H1 (cell line): ENCODE data around the gene ANKRD12. TPM values are rescaled to one million over a fixed set of nuclear protein-coding genes. Genes with fewer than 3 reads are reported as not detected.

ENCODE experiments used
- CTCF ChIA-PET: fragments of 300-600 bp; sonication (Branson Sonifier 250); formaldehyde crosslinking; loops from one replicate; lab custom pipeline; 2021; ENCODE audit not compliant: partially characterized antibody; lab: Charles Lee
- POLR2A ChIA-PET: fragments of 300-600 bp; sonication (Branson Sonifier 250); formaldehyde crosslinking; loops from one replicate; lab custom pipeline; 2021; ENCODE audit warnings: inconsistent platforms; ENCODE audit not compliant: partially characterized antibody; lab: Charles Lee
- DNase-seq, 2 experiments: peaks; one replicate each; pipeline versions ENCODE4 v3.0.0 to v3.0.0-alpha.2; 2010 to 2022; ENCODE audit warnings: low spot score in 2 of 2, low read depth in 1 of 2, mixed read lengths in 1 of 2
- FAIRE-seq: peaks from 2 replicates; lab custom pipeline; 2011; peaks lifted over from hg19 to GRCh38; lab: Jason Lieb, UNC
- H2AFZ ChIP-seq: 2 replicates; pipeline ENCODE4 v1.8.1; 2012; ENCODE audit warnings: low read length, inconsistent platforms
- H2AK5ac ChIP-seq: 2 replicates; pipeline ENCODE4 v1.6.1; 2013; ENCODE audit warnings: low read depth, low read length
- H2BK120ac ChIP-seq: replicated peaks from 2 replicates; pipeline ENCODE3; 2013; ENCODE audit warnings: low read depth, low read length, inconsistent platforms
- H2BK12ac ChIP-seq: 2 replicates; pipeline ENCODE4 v1.6.1; 2013; ENCODE audit warnings: low read depth, low read length
- H2BK15ac ChIP-seq: 2 replicates; pipeline ENCODE4 v1.6.1; 2013; ENCODE audit warnings: low read length
- H2BK20ac ChIP-seq: 2 replicates; pipeline ENCODE4 v1.6.1; 2013; ENCODE audit warnings: low read length
- H2BK5ac ChIP-seq: 2 replicates; pipeline ENCODE4 v1.6.1; 2013; ENCODE audit warnings: low read depth, low read length
- H3K14ac ChIP-seq: 2 replicates; pipeline ENCODE4 v1.6.1; 2013; ENCODE audit warnings: inconsistent platforms; ENCODE audit not compliant: insufficient read length
- H3K18ac ChIP-seq: 2 replicates; pipeline ENCODE4 v1.6.1; 2013; ENCODE audit warnings: low read length; ENCODE audit errors: extremely low read depth
- H3K23ac ChIP-seq: 2 replicates; pipeline ENCODE4 v1.6.1; 2013; ENCODE audit warnings: inconsistent platforms; ENCODE audit not compliant: insufficient read length
- H3K23me2 ChIP-seq: 2 replicates; pipeline ENCODE4 v1.6.1; 2013; ENCODE audit warnings: low read depth, low read length
- H3K27ac ChIP-seq: 2 replicates; pipeline ENCODE4 v1.6.1; 2011; ENCODE audit warnings: low read depth, low read length, inconsistent platforms
- H3K27me3 ChIP-seq, 4 experiments: replicated peaks in 1 of 4; 1 replicate in 1 of 4; 2 replicates in 3 of 4; pipeline versions ENCODE4 v1.6.1 to v1.8.1; 2011 to 2013; ENCODE audit warnings: low read length in 3 of 4, mild to moderate bottlenecking in 3 of 4, inconsistent platforms in 2 of 4, mixed read lengths in 2 of 4, moderate library complexity in 1 of 4; ENCODE audit not compliant: control insufficient read depth in 3 of 4, insufficient read depth in 3 of 4; ENCODE audit errors: extremely low read depth in 1 of 4
- H3K36me3 ChIP-seq, 4 experiments: 2 replicates each; pipeline versions ENCODE4 v1.6.1 to v1.8.1; 2011 to 2013; ENCODE audit warnings: mild to moderate bottlenecking in 4 of 4, low read length in 3 of 4, moderate library complexity in 2 of 4, control low read depth in 1 of 4, inconsistent platforms in 1 of 4; ENCODE audit not compliant: insufficient read depth in 4 of 4, control insufficient read depth in 2 of 4
- H3K4ac ChIP-seq: replicated peaks from 2 replicates; pipeline ENCODE3; 2013; ENCODE audit warnings: low read length, low read depth, mixed read lengths, inconsistent platforms; ENCODE audit not compliant: insufficient read length
- H3K4me1 ChIP-seq, 4 experiments: replicated peaks in 1 of 4; 1 replicate in 1 of 4; 2 replicates in 3 of 4; pipeline versions ENCODE4 v1.6.1 to v1.8.1; 2011 to 2013; ENCODE audit warnings: low read length in 3 of 4, inconsistent platforms in 2 of 4, mixed read lengths in 1 of 4; ENCODE audit not compliant: insufficient read depth in 4 of 4, control insufficient read depth in 3 of 4
- H3K4me2 ChIP-seq, 2 experiments: 2 replicates each; pipeline versions ENCODE4 v1.6.1 to v1.8.1; 2011 to 2013; ENCODE audit warnings: low read depth in 2 of 2, low read length in 2 of 2, control low read depth in 1 of 2, inconsistent platforms in 1 of 2, mild to moderate bottlenecking in 1 of 2; ENCODE audit not compliant: insufficient read depth in 1 of 2
- H3K4me3 ChIP-seq, 4 experiments: fragments of 200-600, 300-600 bp in 1 of 4; sonication (generic), shearing (Covaris generic), sonication (Bioruptor Twin) in 1 of 4; 2 replicates each; pipeline versions ENCODE4 v1.5.1 to v1.8.1; 2011 to 2016; ENCODE audit warnings: low read length in 4 of 4, low read depth in 3 of 4, control low read depth in 2 of 4, inconsistent platforms in 2 of 4, mild to moderate bottlenecking in 2 of 4, mixed read lengths in 1 of 4, moderate library complexity in 1 of 4; ENCODE audit not compliant: insufficient read depth in 2 of 4; ENCODE audit errors: extremely low read depth in 1 of 4
- H3K56ac ChIP-seq: replicated peaks from 2 replicates; pipeline ENCODE3; 2013; ENCODE audit warnings: low read depth, mild to moderate bottlenecking, mixed read lengths, low read length, inconsistent platforms; ENCODE audit not compliant: insufficient read length
- H3K79me1 ChIP-seq: 2 replicates; pipeline ENCODE4 v1.6.1; 2013; ENCODE audit warnings: low read depth, low read length, control low read depth
- H3K79me2 ChIP-seq, 2 experiments: 2 replicates each; pipeline versions ENCODE4 v1.6.1 to v1.8.1; 2012 to 2013; ENCODE audit warnings: low read length in 2 of 2, mild to moderate bottlenecking in 2 of 2, inconsistent platforms in 1 of 2; ENCODE audit not compliant: insufficient read depth in 2 of 2, control insufficient read depth in 1 of 2
- H3K9ac ChIP-seq, 4 experiments: replicated peaks in 1 of 4; 1 replicate in 1 of 4; 2 replicates in 3 of 4; pipeline versions ENCODE4 v1.6.1 to v1.8.1; 2011 to 2013; ENCODE audit warnings: low read depth in 3 of 4, low read length in 3 of 4, control low read depth in 2 of 4, mild to moderate bottlenecking in 2 of 4, moderate library complexity in 2 of 4, inconsistent platforms in 1 of 4; ENCODE audit errors: extremely low read depth in 1 of 4
- H3K9me3 ChIP-seq, 2 experiments: 2 replicates each; pipeline versions ENCODE4 v1.6.1 to v1.8.1; 2012 to 2013; ENCODE audit warnings: mild to moderate bottlenecking in 2 of 2, moderate library complexity in 2 of 2, control low read depth in 1 of 2, inconsistent platforms in 1 of 2, low read depth in 1 of 2, low read length in 1 of 2, mixed read lengths in 1 of 2; ENCODE audit not compliant: insufficient read depth in 2 of 2
- H4K20me1 ChIP-seq, 2 experiments: replicated peaks in 1 of 2; 2 replicates each; pipeline versions ENCODE3 to v1.8.1; 2011 to 2013; ENCODE audit warnings: inconsistent platforms in 2 of 2, low read length in 2 of 2, mild to moderate bottlenecking in 1 of 2; ENCODE audit not compliant: insufficient read depth in 2 of 2, control insufficient read depth in 1 of 2
- H4K5ac ChIP-seq: 2 replicates; pipeline ENCODE4 v1.6.1; 2013; ENCODE audit warnings: low read length, low read depth, mixed read lengths, inconsistent platforms; ENCODE audit not compliant: insufficient read length
- H4K8ac ChIP-seq: 2 replicates; pipeline ENCODE4 v1.8.0; 2013; ENCODE audit warnings: mild to moderate bottlenecking, moderate library complexity, low read length, inconsistent platforms; ENCODE audit not compliant: insufficient read depth; ENCODE audit errors: extremely low read depth
- H4K91ac ChIP-seq: replicated peaks from 2 replicates; pipeline ENCODE3; 2013; ENCODE audit warnings: low read length, mixed read lengths, inconsistent platforms; ENCODE audit not compliant: insufficient read length
- BRCA1 ChIP-seq: IDR thresholded peaks from 2 replicates; pipeline ENCODE4 v1.6.1; 2012; ENCODE audit warnings: low read depth, low read length, improper control_type of control experiment
- CBX5 ChIP-seq: fragments of 300-800, 300-1000 bp; sonication (generic); IDR thresholded peaks from 2 replicates; pipeline ENCODE4 v1.7.1; 2016; ENCODE audit warnings: antibody characterized with exemption, low read length, low read depth
- CTBP2 ChIP-seq: IDR thresholded peaks from 2 replicates; pipeline ENCODE4 v1.7.0; 2011; ENCODE audit warnings: borderline replicate concordance, mild to moderate bottlenecking, moderate library complexity, mixed read lengths, low read length; ENCODE audit not compliant: insufficient read depth, insufficient read length
- NRF1 ChIP-seq: IDR thresholded peaks from 2 replicates; pipeline ENCODE4 v1.6.1; 2011; ENCODE audit warnings: mild to moderate bottlenecking, low read depth, low read length, improper control_type of control experiment
- RXRA ChIP-seq: IDR thresholded peaks from 2 replicates; pipeline ENCODE4 v1.6.1; 2011; ENCODE audit warnings: low read depth, mild to moderate bottlenecking, low read length, moderate library complexity; ENCODE audit not compliant: insufficient read depth
- SP1 ChIP-seq: IDR thresholded peaks from 2 replicates; pipeline ENCODE4 v1.6.1; 2011; ENCODE audit warnings: low read depth, low read length
- TAF1 ChIP-seq: IDR thresholded peaks from 2 replicates; pipeline ENCODE4 v1.6.1; 2011; ENCODE audit warnings: mild to moderate bottlenecking, low read depth, low read length
- WGBS, 2 experiments: shearing (Covaris generic) in 1 of 2; methylation state at CpG; one replicate each; pipeline versions ENCODE4 v1.1.6 to v1.1.7; 2013 to 2015; ENCODE audit warnings: low lambda C conversion rate in 2 of 2, mixed read lengths in 2 of 2, inconsistent platforms in 1 of 2, low coverage in 1 of 2, missing lambda C conversion rate in 1 of 2; ENCODE audit not compliant: insufficient replicate concordance in 2 of 2, insufficient coverage in 1 of 2, insufficient read length in 1 of 2; ENCODE audit errors: extremely low coverage in 1 of 2, missing lambda C conversion rate in 1 of 2; 5-methylcytosine and 5-hydroxymethylcytosine counted together
- polyA plus RNA-seq, 7 experiments: library from polyadenylated mRNA; depleted of rRNA in 3 of 7; stranded (reverse) in 5 of 7; unstranded in 2 of 7; fragments of >200 nt in 5 of 7; fragments of 200-250 nt in 2 of 7; gene quantifications; 1 replicate in 5 of 7; 2 replicates in 1 of 7; 4 replicates in 1 of 7; pipeline versions ENCODE4 v1.2.1 to v1.2.3, GENCODE V29; 2011 to 2013; ENCODE audit warnings: missing spikeins in 2 of 7, mixed read lengths in 2 of 7
- total RNA-seq: library from RNA; stranded (reverse); fragmentation: NEBNext Ultra II Directional; extraction: Animal tissue kit (Norgen Biotek cat#: 25700); gene quantifications from 2 replicates; pipeline ENCODE4 v1.2.1, GENCODE V29; 2021
- TF ChIP-seq, protein P1 (sequence below): IDR thresholded peaks from 2 replicates; pipeline ENCODE4 v1.6.1; 2011; ENCODE audit warnings: low read length, improper control_type of control experiment
- TF ChIP-seq, protein P2 (sequence below), 3 experiments: IDR thresholded peaks; 1 replicate in 2 of 3; 2 replicates in 1 of 3; pipeline versions ENCODE4 v1.5.1 to v1.6.1; 2011; ENCODE audit warnings: low read length in 3 of 3, mild to moderate bottlenecking in 3 of 3, inconsistent platforms in 2 of 3, low read depth in 1 of 3, moderate library complexity in 1 of 3; ENCODE audit not compliant: insufficient read depth in 1 of 3; ENCODE audit errors: control extremely low read depth in 1 of 3
- TF ChIP-seq, protein P3 (sequence below): IDR thresholded peaks from 2 replicates; pipeline ENCODE4 v1.6.1; 2012; ENCODE audit warnings: inconsistent platforms

Gene ANKRD12
- total and polyA plus RNA-seq, 2 of the 8 experiments (the other 6 are each of a cell fraction or from before 2014, with no cell fraction given): 2.6 to 37.9 TPM

DNA sequence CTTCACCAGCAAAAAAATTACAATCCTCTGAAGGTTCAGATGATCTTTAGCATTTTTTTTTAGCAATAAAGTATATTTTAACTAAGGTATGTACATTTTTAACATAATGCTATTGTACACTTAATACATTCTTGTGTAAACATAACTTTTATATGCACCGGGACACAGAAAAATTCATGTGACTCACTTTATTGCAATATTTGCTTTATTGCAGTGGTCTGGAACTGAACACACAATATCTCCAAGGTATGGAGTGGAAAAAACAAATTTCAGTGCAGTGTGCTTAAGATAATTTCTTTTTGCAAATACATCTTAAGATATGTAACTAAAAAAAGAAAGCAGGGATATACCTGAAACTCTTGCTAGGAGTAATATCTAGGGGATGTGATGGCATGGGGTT is 192.9 kb downstream of the ANKRD12 start:
- no peak overlapping the region for H2AK5ac ChIP-seq
- H2BK15ac ChIP-seq: no peak overlapping the region
- H2AFZ ChIP-seq: no peak overlapping the region
- no peak overlapping the region for H3K4me3 ChIP-seq
- ChIA-PET POLR2A (no interaction called here), CTCF (no interaction called here)
- H2BK20ac ChIP-seq: no peak overlapping the region
- no peaks in the 10 kb centered on the region for H4K20me1 ChIP-seq
- DNase-seq (no peak), FAIRE-seq (no peak)
- no peak overlapping the region for H3K18ac ChIP-seq
- peaks cover 4% of the 10 kb centered on the region; the same call in 1 of the 2 replicates for H3K23me2 ChIP-seq
- no peaks in the 10 kb centered on the region; a peak in 1 of 7 replicates for H3K4me1 ChIP-seq
- no peak overlapping the region for H2BK5ac ChIP-seq
- no peak overlapping the region for H3K4me2 ChIP-seq
- peaks cover 0 to 9% (median 4%) of the 10 kb centered on the region in 4 experiments; a peak in 3 of 7 replicates for H3K27me3 ChIP-seq
- H3K14ac ChIP-seq: no peak overlapping the region
- H3K27ac ChIP-seq: no peak overlapping the region
- H4K5ac ChIP-seq: no peak overlapping the region
- no peak overlapping the region for H3K56ac ChIP-seq
- H3K79me1 ChIP-seq: no peaks in the 10 kb centered on the region
- 86% methylated on average over 1 of the region's 1 CpG; no CpG with 5 or more reads in 1 of the 2 experiments for WGBS, 2 experiments
- no peaks in the 10 kb centered on the region for H3K79me2 ChIP-seq
- H3K23ac ChIP-seq: no peak overlapping the region
- no peak overlapping the region for H3K4ac ChIP-seq
- H4K8ac ChIP-seq: no peak overlapping the region
- H4K91ac ChIP-seq: no peak overlapping the region
- no peaks in the 10 kb centered on the region for H3K36me3 ChIP-seq
- no peak overlapping the region for H3K9ac ChIP-seq
- no peaks in the 10 kb centered on the region; a peak in 1 of 4 replicates for H3K9me3 ChIP-seq
- no peak overlapping the region for H2BK120ac ChIP-seq
- H2BK12ac ChIP-seq: no peak overlapping the region
- TF ChIP-seq CTBP2: no peak
- TF ChIP-seq, protein P1, sequence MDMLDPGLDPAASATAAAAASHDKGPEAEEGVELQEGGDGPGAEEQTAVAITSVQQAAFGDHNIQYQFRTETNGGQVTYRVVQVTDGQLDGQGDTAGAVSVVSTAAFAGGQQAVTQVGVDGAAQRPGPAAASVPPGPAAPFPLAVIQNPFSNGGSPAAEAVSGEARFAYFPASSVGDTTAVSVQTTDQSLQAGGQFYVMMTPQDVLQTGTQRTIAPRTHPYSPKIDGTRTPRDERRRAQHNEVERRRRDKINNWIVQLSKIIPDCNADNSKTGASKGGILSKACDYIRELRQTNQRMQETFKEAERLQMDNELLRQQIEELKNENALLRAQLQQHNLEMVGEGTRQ: no peak
- TF ChIP-seq NRF1: no peak
- TF ChIP-seq, protein P2, sequence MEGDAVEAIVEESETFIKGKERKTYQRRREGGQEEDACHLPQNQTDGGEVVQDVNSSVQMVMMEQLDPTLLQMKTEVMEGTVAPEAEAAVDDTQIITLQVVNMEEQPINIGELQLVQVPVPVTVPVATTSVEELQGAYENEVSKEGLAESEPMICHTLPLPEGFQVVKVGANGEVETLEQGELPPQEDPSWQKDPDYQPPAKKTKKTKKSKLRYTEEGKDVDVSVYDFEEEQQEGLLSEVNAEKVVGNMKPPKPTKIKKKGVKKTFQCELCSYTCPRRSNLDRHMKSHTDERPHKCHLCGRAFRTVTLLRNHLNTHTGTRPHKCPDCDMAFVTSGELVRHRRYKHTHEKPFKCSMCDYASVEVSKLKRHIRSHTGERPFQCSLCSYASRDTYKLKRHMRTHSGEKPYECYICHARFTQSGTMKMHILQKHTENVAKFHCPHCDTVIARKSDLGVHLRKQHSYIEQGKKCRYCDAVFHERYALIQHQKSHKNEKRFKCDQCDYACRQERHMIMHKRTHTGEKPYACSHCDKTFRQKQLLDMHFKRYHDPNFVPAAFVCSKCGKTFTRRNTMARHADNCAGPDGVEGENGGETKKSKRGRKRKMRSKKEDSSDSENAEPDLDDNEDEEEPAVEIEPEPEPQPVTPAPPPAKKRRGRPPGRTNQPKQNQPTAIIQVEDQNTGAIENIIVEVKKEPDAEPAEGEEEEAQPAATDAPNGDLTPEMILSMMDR (IDR thresholded peaks at IDR 0.05; ENCODE audit: control extremely low read depth in 1 of 3, insufficient read depth in 1 of 3, low read depth in 1 of 3, low read length in 3 of 3): no peak
- no peak for TF ChIP-seq BRCA1
- TF ChIP-seq, protein P3, sequence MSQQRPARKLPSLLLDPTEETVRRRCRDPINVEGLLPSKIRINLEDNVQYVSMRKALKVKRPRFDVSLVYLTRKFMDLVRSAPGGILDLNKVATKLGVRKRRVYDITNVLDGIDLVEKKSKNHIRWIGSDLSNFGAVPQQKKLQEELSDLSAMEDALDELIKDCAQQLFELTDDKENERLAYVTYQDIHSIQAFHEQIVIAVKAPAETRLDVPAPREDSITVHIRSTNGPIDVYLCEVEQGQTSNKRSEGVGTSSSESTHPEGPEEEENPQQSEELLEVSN: no peak
- no peak for TF ChIP-seq RXRA
- TF ChIP-seq TAF1: no peak
- TF ChIP-seq CBX5: no peak
- no peak for TF ChIP-seq SP1
